Osteocyte (in vitro differentiated cells): Measurements from ENCODE around the gene EVA1C. TPM values are rescaled to one million over a fixed set of nuclear protein-coding genes. Genes with fewer than 3 reads are reported as not detected.
A peak's percentile ranks its signal among the peaks of the same experiment; 100 is the strongest.

Experiments used
- DNase-seq: peaks from one replicate; pipeline ENCODE4 v3.0.0; 2021; ENCODE audit warnings: mixed read lengths; ENCODE audit not compliant: unreplicated experiment; ENCODE audit errors: extremely low spot score
- H3K27ac Mint-ChIP-seq: one replicate; pipeline ENCODE4 v1.8.0; 2021; ENCODE audit warnings: mild to moderate bottlenecking, mixed read lengths; ENCODE audit not compliant: unreplicated experiment
- H3K27me3 Mint-ChIP-seq: one replicate; pipeline ENCODE4 v1.8.0; 2021; ENCODE audit warnings: mixed read lengths; ENCODE audit not compliant: unreplicated experiment
- H3K36me3 Mint-ChIP-seq: one replicate; pipeline ENCODE4 v1.8.0; 2021; ENCODE audit warnings: mixed read lengths; ENCODE audit not compliant: unreplicated experiment
- H3K4me1 Mint-ChIP-seq: one replicate; pipeline ENCODE4 v1.8.0; 2021; ENCODE audit warnings: mixed read lengths; ENCODE audit not compliant: unreplicated experiment
- H3K4me3 Mint-ChIP-seq: one replicate; pipeline ENCODE4 v1.8.0; 2021; ENCODE audit warnings: mild to moderate bottlenecking, moderate library complexity, mixed read lengths; ENCODE audit not compliant: unreplicated experiment
- H3K9me3 Mint-ChIP-seq: one replicate; pipeline ENCODE4 v1.8.0; 2021; ENCODE audit warnings: mixed read lengths; ENCODE audit not compliant: unreplicated experiment
- CTCF ChIP-seq: fragments of 200-600 bp; sonication (generic); IDR thresholded peaks from 2 replicates; pipeline ENCODE4 v1.5.0; 2021; ENCODE audit warnings: antibody characterized with exemption, mild to moderate bottlenecking, moderate library complexity
- total RNA-seq: library from RNA; stranded (reverse); gene quantifications from 2 replicates; pipeline ENCODE4 v1.2.1, GENCODE V29; 2021

EVA1C gene
- total RNA-seq, 1 donor from 2014 or later: 3.0 TPM

GRCh38 chr21:32532636-32533035, 120.1 kb downstream of the EVA1C start:
- no peak for TF ChIP-seq CTCF
- Mint-ChIP-seq H3K4me1 (no peaks in the 10 kb centered on the region), H3K36me3 (no peaks in the 10 kb centered on the region), H3K4me3 (no peak overlapping the region), H3K27me3 (peaks cover 11% of the 10 kb centered on the region), H3K27ac (no peak overlapping the region), H3K9me3 (peaks cover 4% of the 10 kb centered on the region)
- peak; percentile 75 for DNase-seq

- Mint-ChIP-seq H3K27ac (no peak overlapping the region), H3K9me3 (no peaks in the 10 kb centered on the region), H3K27me3 (peaks cover 11% of the 10 kb centered on the region), H3K4me1 (no peaks in the 10 kb centered on the region), H3K36me3 (no peaks in the 10 kb centered on the region), H3K4me3 (no peak overlapping the region)
- DNase-seq: no peak
- no peak for TF ChIP-seq CTCF
Observed at GRCh38 chr21:32533053-32533452, 120.5 kb downstream of the EVA1C start.

- no peak overlapping the region for H3K27ac Mint-ChIP-seq
- no peaks in the 10 kb centered on the region for H3K9me3 Mint-ChIP-seq
- peaks cover 14% of the 10 kb centered on the region for H3K27me3 Mint-ChIP-seq
- TF ChIP-seq CTCF: no peak
- H3K4me3 Mint-ChIP-seq: no peak overlapping the region
- H3K36me3 Mint-ChIP-seq: no peaks in the 10 kb centered on the region
- no peaks in the 10 kb centered on the region for H3K4me1 Mint-ChIP-seq
- peak; percentile 49 for DNase-seq
Observed at GRCh38 chr21:32533611-32534010, 121.1 kb downstream of the EVA1C start.

GRCh38 chr21:32534113-32534512, 121.6 kb downstream of the EVA1C start:
- Mint-ChIP-seq H3K36me3 (no peaks in the 10 kb centered on the region), H3K4me1 (no peaks in the 10 kb centered on the region), H3K9me3 (no peaks in the 10 kb centered on the region), H3K27me3 (peaks cover 19% of the 10 kb centered on the region), H3K27ac (no peak overlapping the region), H3K4me3 (no peak overlapping the region)
- peak; percentile 60 for DNase-seq
- no peak for TF ChIP-seq CTCF

- Mint-ChIP-seq H3K4me3 (no peak overlapping the region), H3K9me3 (no peaks in the 10 kb centered on the region), H3K27ac (no peak overlapping the region), H3K4me1 (no peaks in the 10 kb centered on the region), H3K27me3 (peaks cover 18% of the 10 kb centered on the region), H3K36me3 (no peaks in the 10 kb centered on the region)
- no peak for TF ChIP-seq CTCF
- DNase-seq: peak; percentile 49
Observed at GRCh38 chr21:32535612-32536011, 123.1 kb downstream of the EVA1C start.
